GM12892 (cell line): ENCODE data around the gene SLC13A3.

Experiments used
- DNase-seq: peaks from one replicate; pipeline ENCODE4 v3.0.0; 2011; ENCODE audit not compliant: insufficient read length
- FAIRE-seq: peaks from 2 replicates; lab custom pipeline; 2011; peaks lifted over from hg19 to GRCh38; lab: Jason Lieb, UNC
- POLR2A ChIP-seq: IDR thresholded peaks from 2 replicates; pipeline ENCODE4 v1.6.1; 2011; ENCODE audit warnings: low read depth, low read length, control low read depth
- POLR2AphosphoS5 ChIP-seq: IDR thresholded peaks from 2 replicates; pipeline ENCODE4 v1.6.1; 2011; ENCODE audit warnings: low read depth, low read length, control low read depth
- TAF1 ChIP-seq: IDR thresholded peaks from 2 replicates; pipeline ENCODE4 v1.6.1; 2011; ENCODE audit warnings: low read depth, mild to moderate bottlenecking, control low read depth, low read length, borderline replicate concordance

SLC13A3 gene

GRCh38 chr20:46545827-46546138 lies 105.5 kb downstream of the SLC13A3 start:
- no peak for FAIRE-seq

GRCh38 chr20:46545077-46545826 lies 106.0 kb downstream of the SLC13A3 start:
- TF ChIP-seq POLR2A (no peak), TAF1 (no peak)
- FAIRE-seq: peak; percentile 50

More at GRCh38 chr20:46545827-46546138, 105.5 kb downstream of the SLC13A3 start:
- DNase-seq: no peak
- TF ChIP-seq POLR2AphosphoS5: no peak

GRCh38 chr20:46544576-46544975 lies 106.7 kb downstream of the SLC13A3 start:
- no peak for DNase-seq

More at GRCh38 chr20:46545077-46545826, 106.0 kb downstream of the SLC13A3 start:
- no peak for DNase-seq

GRCh38 chr20:46543959-46544358 lies 107.3 kb downstream of the SLC13A3 start:
- TF ChIP-seq POLR2A (no peak), POLR2AphosphoS5 (no peak), TAF1 (no peak)
- FAIRE-seq: no peak
- DNase-seq: no peak

More at GRCh38 chr20:46544576-46544975, 106.7 kb downstream of the SLC13A3 start:
- no peak for TF ChIP-seq POLR2AphosphoS5
- no peak for TF ChIP-seq POLR2A
- TF ChIP-seq TAF1: no peak
- no peak for FAIRE-seq

- DNase-seq: no peak
- no peak for TF ChIP-seq TAF1
- no peak for TF ChIP-seq POLR2A
- no peak for TF ChIP-seq POLR2AphosphoS5
- FAIRE-seq: no peak
Observed at GRCh38 chr20:46543033-46543432, 108.2 kb downstream of the SLC13A3 start.

GRCh38 chr20:46541229-46541935 lies 109.9 kb downstream of the SLC13A3 start:
- no peak for DNase-seq
- FAIRE-seq: no peak
- TF ChIP-seq TAF1 (no peak), POLR2A (no peak), POLR2AphosphoS5 (no peak)

GRCh38 chr20:46539113-46539512 lies 112.1 kb downstream of the SLC13A3 start:
- DNase-seq (no peak), FAIRE-seq (no peak)
- TF ChIP-seq POLR2AphosphoS5 (no peak), TAF1 (no peak), POLR2A (no peak)

- DNase-seq: no peak
- TF ChIP-seq POLR2AphosphoS5 (no peak), POLR2A (no peak), TAF1 (no peak)
- no peak for FAIRE-seq
Observed at GRCh38 chr20:46530640-46531039, 120.6 kb downstream of the SLC13A3 start.

GRCh38 chr20:46523696-46524328 lies 127.4 kb downstream of the SLC13A3 start:
- no peak for TF ChIP-seq TAF1
- no peak for TF ChIP-seq POLR2AphosphoS5
- TF ChIP-seq POLR2A: no peak
- DNase-seq: no peak
- no peak for FAIRE-seq

GRCh38 chr20:46523108-46523507 lies 128.2 kb downstream of the SLC13A3 start:
- FAIRE-seq (no peak), DNase-seq (no peak)
- TF ChIP-seq POLR2AphosphoS5 (no peak), TAF1 (no peak), POLR2A (no peak)

- DNase-seq (no peak), FAIRE-seq (peak; percentile 44)
- TF ChIP-seq POLR2AphosphoS5: no peak
- no peak for TF ChIP-seq POLR2A
- TF ChIP-seq TAF1: no peak
Observed at GRCh38 chr20:46520976-46521579, 130.2 kb downstream of the SLC13A3 start.

GRCh38 chr20:46520540-46520939 lies 130.7 kb downstream of the SLC13A3 start:
- no peak for FAIRE-seq
- TF ChIP-seq POLR2AphosphoS5 (no peak), TAF1 (no peak), POLR2A (no peak)
- DNase-seq: no peak
